ENCODE measurements around the gene OR10G7.

- TF ChIP-seq CTCF (IDR thresholded peaks at IDR 0.05) (peak in 5 of 6 experiments; percentile 16 to 46 (median 32)), POLR2A (IDR thresholded peaks at IDR 0.05) (no peak)
Measured at GRCh38 chr11:124069429-124070401, 28.6 kb upstream of the OR10G7 start.
